ENCODE data around the gene JMJD1C.

The JMJD1C gene

DNA sequence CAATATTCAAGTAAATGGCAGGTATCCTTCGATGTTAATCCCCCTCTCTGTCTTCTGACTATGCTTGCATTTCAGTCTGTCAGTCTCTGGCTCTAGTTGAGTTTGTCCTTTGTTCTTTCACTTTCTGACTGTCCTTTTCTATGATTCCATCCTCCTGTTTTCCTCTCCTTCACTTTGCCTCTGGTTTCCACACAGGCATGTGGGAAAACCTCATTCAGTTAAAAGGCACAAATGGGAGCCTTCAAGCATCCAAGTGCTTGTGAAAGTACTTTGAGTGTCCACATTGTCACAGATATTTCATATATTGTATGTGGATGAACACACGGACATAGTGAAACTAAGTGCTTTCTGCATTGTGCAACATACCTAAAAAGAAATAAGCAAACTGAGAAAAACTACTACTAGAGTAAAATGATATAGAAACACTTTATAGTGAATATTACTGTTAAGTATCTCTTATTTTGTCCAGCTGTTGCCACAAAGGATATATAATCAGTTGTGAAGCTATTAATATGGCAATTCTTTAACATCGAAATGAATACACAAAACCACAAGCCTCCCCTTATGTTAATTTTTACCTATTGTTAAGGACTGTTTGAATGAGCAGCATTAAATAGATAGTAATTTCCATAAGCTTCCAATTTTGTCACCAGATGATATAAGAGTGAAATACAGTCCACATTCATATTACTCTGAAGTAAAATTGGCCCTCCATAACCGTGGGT, 260.9 kb downstream of the JMJD1C start:
- no peak for DNase-seq (ENCODE audit: low read depth)
- no peak for TF ChIP-seq CTCF (conservative IDR thresholded peaks at IDR 0.05; ENCODE audit: low read depth, low read length)
- H3K4me3 ChIP-seq (ENCODE audit: low read length): no peak overlapping the region

GRCh38 chr10:63201118-63201517, 264.7 kb downstream of the JMJD1C start:
- DNase-seq (ENCODE audit: low read depth): no peak
- TF ChIP-seq CTCF (conservative IDR thresholded peaks at IDR 0.05; ENCODE audit: low read depth, low read length): no peak
- H3K4me3 ChIP-seq (ENCODE audit: low read length): no peak overlapping the region

- DNase-seq (ENCODE audit: low read depth): no peak
- no peak for TF ChIP-seq CTCF (conservative IDR thresholded peaks at IDR 0.05; ENCODE audit: low read depth, low read length)
- no peak overlapping the region for H3K4me3 ChIP-seq (ENCODE audit: low read length)
Observed at GRCh38 chr10:63200431-63200830, 265.3 kb downstream of the JMJD1C start.

DNA sequence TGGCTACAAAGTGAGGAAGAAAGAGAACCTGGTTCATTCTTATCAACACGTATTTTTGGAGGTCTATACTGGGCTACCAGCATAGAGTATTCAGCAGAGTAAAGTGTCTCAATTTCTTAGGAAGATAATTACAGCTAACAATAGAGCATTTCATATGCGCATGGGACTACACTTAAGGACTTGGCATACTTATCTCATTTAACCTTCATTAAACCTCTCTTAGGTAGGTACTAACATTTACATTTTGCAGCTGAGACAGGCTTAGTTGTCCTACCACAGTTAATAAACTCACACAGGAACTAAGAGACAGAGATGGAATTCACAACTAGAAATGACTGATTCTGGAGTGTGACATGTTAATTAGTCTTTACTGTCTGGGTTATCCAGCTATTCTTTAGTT, 266.1 kb downstream of the JMJD1C start:
- TF ChIP-seq CTCF (conservative IDR thresholded peaks at IDR 0.05; ENCODE audit: low read depth, low read length): no peak
- H3K4me3 ChIP-seq (ENCODE audit: low read length): no peak overlapping the region
- no peak for DNase-seq (ENCODE audit: low read depth)

DNA sequence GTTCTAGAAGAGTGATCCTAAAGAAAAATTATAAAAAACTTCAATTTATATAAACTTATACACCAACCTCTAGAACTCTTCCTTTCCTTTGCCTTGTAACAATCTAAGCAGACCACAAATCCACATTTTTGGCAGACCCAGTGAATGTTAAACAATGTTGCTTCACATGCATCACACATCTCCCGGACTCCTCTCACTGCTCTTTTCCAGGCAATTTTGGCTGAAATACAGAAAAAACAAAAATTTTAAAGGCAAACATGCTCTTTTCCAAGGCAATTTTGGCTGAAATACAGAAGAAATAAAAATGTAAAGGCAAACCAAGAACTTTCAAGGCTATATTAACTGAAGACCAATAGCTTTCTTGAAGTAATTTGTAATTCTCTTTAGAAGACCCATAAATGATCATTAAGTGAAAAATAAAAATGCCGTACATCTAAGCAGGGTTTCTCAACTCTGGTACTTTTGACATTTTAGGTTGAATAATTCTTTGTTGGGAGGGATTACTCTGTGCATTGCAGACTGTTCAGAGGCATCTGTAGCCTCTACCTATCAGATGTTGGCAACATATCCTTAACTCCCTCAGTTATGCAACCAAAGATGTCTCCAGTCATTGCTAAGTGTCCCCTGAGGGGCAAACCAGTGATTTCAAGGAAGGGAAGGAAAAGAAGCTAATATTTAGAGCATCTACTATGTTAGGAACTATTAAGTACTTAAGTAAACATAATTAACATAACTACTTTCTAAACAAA, 268.3 kb downstream of the JMJD1C start:
- peak; percentile 15 for DNase-seq (ENCODE audit: low read depth)
- no peak overlapping the region for H3K4me3 ChIP-seq (ENCODE audit: low read length)
- no peak for TF ChIP-seq CTCF (conservative IDR thresholded peaks at IDR 0.05; ENCODE audit: low read depth, low read length)

- no peak overlapping the region for H3K4me3 ChIP-seq (ENCODE audit: low read length)
- no peak for TF ChIP-seq CTCF (conservative IDR thresholded peaks at IDR 0.05; ENCODE audit: low read depth, low read length)
- DNase-seq (ENCODE audit: low read depth): no peak
Observed at GRCh38 chr10:63192826-63193225, 273.0 kb downstream of the JMJD1C start.

DNA sequence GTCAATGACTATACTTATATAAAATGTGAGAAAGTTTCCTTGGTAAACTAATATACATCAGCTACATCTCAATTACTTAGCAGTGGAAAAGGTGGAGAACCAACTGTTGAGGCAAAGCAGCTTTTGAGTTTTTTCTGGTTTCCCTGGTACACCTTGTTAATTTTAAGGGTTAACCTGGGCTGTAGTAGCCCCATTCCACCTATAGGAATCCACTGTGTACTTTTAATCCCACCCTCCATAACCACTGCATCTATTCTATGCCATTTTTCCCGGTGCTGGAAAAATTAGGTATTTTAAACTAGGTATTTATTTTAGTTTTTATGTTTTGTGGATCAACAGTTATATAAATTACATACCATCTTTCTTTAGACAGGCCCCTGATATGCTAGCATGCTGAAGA, 290.2 kb downstream of the JMJD1C start:
- DNase-seq (ENCODE audit: low read depth): no peak
- TF ChIP-seq CTCF (conservative IDR thresholded peaks at IDR 0.05; ENCODE audit: low read depth, low read length): no peak
- H3K4me3 ChIP-seq (ENCODE audit: low read length): no peak overlapping the region

Measured in retinal pigment epithelial cell (primary cell).